Stomach (tissue), 4 donors: ENCODE data around the gene GARIN5B.

Experiments
- POLR2A ChIP-seq, 4 donors: fragments of 450-650 bp; IDR thresholded peaks; one replicate each; pipeline ENCODE4 v1.6.1; 2016; ENCODE audit warnings: antibody characterized with exemption in 4 of 4, control low read depth in 2 of 4, mild to moderate bottlenecking in 1 of 4, moderate library complexity in 1 of 4
- POLR2AphosphoS5 ChIP-seq, 3 donors: sonication (generic); formaldehyde crosslinking; IDR thresholded peaks; one replicate each; pipeline ENCODE4 v1.6.1; 2016; ENCODE audit warnings: antibody characterized with exemption in 3 of 3
- TF ChIP-seq, protein P1 (sequence below), 7 experiments: fragments of 450-650 bp in 4 of 7; fragments of 200-600 bp in 3 of 7; sonication (generic) in 3 of 7; IDR thresholded peaks; one replicate each; pipeline ENCODE4 v1.5.1; 2016 to 2019; ENCODE audit warnings: antibody characterized with exemption in 7 of 7, control low read depth in 2 of 7, mild to moderate bottlenecking in 1 of 7

DNA sequence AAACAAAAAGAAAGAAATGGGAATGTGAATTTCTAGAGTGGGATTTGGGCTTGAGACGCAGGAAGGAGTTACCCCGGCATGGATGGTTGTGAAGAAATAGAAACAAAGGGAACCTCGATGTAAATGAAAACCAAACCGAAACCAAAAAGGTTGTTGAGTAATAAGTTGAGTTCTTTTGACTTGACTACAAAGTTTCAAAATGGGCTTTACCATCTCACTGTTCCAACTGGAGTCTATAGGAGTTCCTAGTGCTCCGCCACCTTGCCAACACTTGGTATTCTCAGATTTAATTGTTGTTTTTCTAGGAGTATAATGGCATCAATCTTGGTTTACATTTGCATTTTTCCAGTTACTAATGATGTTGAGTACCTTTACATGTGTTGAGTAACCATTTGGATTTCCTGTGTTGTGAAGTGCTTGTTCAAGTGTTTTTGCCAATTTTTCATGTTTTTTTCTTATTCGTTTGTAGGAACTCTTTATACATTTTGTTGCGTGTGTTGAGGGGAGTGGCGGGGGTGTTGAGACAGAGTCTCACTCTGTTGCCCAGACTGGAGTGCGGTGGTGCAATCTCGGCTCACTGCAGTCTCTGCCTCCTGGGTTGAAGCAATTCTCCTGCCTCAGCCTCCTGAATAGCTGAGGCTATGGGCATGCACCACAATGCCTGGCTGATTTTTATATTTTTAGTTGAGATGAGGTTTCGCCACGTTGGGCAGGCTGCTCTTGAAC, 35.3 kb upstream of the GARIN5B start:
- TF ChIP-seq, protein P1, sequence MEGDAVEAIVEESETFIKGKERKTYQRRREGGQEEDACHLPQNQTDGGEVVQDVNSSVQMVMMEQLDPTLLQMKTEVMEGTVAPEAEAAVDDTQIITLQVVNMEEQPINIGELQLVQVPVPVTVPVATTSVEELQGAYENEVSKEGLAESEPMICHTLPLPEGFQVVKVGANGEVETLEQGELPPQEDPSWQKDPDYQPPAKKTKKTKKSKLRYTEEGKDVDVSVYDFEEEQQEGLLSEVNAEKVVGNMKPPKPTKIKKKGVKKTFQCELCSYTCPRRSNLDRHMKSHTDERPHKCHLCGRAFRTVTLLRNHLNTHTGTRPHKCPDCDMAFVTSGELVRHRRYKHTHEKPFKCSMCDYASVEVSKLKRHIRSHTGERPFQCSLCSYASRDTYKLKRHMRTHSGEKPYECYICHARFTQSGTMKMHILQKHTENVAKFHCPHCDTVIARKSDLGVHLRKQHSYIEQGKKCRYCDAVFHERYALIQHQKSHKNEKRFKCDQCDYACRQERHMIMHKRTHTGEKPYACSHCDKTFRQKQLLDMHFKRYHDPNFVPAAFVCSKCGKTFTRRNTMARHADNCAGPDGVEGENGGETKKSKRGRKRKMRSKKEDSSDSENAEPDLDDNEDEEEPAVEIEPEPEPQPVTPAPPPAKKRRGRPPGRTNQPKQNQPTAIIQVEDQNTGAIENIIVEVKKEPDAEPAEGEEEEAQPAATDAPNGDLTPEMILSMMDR (IDR thresholded peaks at IDR 0.05): no peak
- TF ChIP-seq POLR2A (IDR thresholded peaks at IDR 0.05) (no peak), POLR2AphosphoS5 (IDR thresholded peaks at IDR 0.05) (no peak)
